OCI-LY3 (cell line): ENCODE data around the gene DOCK9.

Experiments used
- CTCF ChIP-seq: fragments of 200-600, 300-600 bp; sonication (generic); IDR thresholded peaks from 2 replicates; pipeline ENCODE4 v1.5.1; 2014; ENCODE audit warnings: antibody characterized with exemption, low read length, low read depth
- EZH2phosphoT487 ChIP-seq: fragments of 200-600 bp; shearing (Covaris generic); IDR thresholded peaks from 2 replicates; pipeline ENCODE4 v1.6.1; 2018; ENCODE audit warnings: antibody characterized with exemption, mixed run types, low read depth

GRCh38 chr13:98959291-98959690 is 18.6 kb downstream of the DOCK9 start:
- TF ChIP-seq CTCF: no peak
- TF ChIP-seq EZH2phosphoT487: no peak
